ENCODE results near the gene LAMC2.

DNA sequence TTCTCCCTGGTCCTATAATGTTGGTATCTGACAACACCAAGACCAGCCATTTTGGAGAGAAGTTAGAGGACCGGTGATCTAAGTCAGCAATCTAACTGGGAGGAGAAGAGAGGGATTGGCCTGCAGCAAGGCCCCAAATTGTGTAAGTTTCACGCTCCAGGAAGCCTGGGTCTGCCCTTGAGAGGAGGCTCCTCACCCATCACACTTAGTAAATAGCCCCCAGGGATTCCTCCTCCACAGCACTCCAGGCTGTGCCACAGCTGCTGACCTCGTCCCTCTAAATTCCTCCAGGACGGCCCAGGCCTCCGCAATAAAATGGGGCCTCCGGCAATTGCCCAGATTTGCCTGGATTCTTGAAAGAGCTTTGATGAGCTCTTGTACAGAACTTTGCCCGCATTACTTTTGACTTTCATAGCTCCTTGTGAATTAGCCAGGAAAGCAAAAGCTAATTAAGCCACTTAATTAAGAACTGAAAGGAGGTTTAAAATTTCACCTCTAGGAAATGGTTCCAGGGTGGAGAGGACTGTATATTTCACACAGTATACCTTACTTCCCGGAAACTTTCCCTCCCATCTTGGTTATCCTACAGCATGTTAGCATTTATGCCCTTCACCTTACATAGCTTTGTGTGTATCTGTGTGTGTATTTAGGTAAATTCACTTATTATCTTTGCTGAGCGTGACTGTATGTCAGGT is 90.5 kb downstream of the LAMC2 start:
- no peak for TF ChIP-seq POLR2AphosphoS5 (IDR thresholded peaks at IDR 0.05; ENCODE audit: low read depth, low read length)
- TF ChIP-seq TAF1 (IDR thresholded peaks at IDR 0.05; ENCODE audit: borderline replicate concordance, insufficient read depth, low read length): no peak
- TF ChIP-seq, protein P1, sequence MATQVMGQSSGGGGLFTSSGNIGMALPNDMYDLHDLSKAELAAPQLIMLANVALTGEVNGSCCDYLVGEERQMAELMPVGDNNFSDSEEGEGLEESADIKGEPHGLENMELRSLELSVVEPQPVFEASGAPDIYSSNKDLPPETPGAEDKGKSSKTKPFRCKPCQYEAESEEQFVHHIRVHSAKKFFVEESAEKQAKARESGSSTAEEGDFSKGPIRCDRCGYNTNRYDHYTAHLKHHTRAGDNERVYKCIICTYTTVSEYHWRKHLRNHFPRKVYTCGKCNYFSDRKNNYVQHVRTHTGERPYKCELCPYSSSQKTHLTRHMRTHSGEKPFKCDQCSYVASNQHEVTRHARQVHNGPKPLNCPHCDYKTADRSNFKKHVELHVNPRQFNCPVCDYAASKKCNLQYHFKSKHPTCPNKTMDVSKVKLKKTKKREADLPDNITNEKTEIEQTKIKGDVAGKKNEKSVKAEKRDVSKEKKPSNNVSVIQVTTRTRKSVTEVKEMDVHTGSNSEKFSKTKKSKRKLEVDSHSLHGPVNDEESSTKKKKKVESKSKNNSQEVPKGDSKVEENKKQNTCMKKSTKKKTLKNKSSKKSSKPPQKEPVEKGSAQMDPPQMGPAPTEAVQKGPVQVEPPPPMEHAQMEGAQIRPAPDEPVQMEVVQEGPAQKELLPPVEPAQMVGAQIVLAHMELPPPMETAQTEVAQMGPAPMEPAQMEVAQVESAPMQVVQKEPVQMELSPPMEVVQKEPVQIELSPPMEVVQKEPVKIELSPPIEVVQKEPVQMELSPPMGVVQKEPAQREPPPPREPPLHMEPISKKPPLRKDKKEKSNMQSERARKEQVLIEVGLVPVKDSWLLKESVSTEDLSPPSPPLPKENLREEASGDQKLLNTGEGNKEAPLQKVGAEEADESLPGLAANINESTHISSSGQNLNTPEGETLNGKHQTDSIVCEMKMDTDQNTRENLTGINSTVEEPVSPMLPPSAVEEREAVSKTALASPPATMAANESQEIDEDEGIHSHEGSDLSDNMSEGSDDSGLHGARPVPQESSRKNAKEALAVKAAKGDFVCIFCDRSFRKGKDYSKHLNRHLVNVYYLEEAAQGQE (IDR thresholded peaks at IDR 0.05; ENCODE audit: insufficient read depth in 1 of 2, low read depth in 2 of 2, low read length in 2 of 2): no peak
- no peak for TF ChIP-seq SIN3A (IDR thresholded peaks at IDR 0.05; ENCODE audit: borderline replicate concordance, insufficient read depth, low read length)
- no peak for TF ChIP-seq FOXP2 (optimal IDR thresholded peaks at IDR 0.05; ENCODE audit: borderline replicate concordance, extremely low read depth, extremely low read length, insufficient read depth)

Data from PFSK-1 (cell line).